Measurements from ENCODE around the gene SLC4A3.

GRCh38 chr2:219631406-219631891, 4.0 kb downstream of the SLC4A3 start:
- no peak for TF ChIP-seq YY1 (IDR thresholded peaks at IDR 0.05; ENCODE audit: insufficient read depth, insufficient read length)
- no peak for TF ChIP-seq ZNF274 (IDR thresholded peaks at IDR 0.05; ENCODE audit: low read depth, low read length)
- no peak for TF ChIP-seq SUZ12 (IDR thresholded peaks at IDR 0.05; ENCODE audit: extremely low read depth, insufficient read depth, insufficient read length)
